ENCODE measurements around the gene TSPAN31.

DNA sequence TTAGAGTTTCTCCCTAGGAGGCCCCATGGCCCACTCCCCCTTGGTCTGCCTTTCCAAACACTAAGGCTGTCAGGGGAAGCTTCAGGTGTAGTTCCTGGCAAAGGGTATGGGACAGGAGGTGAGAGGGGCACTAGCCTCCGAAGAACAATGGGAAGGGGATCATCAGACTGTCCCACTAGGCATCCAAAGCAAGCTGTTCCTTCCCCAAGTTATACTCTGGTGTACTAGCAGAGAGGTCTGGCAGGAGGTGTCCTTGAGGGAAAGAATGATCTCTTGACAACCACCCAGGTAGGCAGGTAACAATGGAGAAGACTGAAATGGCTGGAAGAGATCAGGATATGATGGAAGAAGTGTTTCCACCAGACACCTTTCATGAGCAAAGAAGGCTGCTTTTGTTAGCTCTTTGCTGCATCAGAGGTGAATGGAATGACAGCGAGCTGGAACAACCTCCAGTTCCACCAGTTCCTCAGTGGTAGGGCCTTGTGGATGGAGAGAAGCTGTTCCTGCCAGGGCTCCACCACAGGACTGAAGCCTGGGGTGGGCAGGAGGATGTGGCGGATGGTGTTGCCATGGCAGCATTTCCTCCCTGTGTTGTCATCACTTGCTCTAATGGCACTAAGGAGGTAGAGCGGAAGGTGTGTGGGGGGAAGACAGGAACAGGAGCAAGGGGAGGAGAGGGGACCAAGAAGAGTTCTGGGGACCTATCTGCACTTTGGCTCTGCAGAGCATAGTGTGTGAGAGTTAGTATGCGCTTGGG, 4.0 kb upstream of the TSPAN31 start:
- TF ChIP-seq, protein P1, sequence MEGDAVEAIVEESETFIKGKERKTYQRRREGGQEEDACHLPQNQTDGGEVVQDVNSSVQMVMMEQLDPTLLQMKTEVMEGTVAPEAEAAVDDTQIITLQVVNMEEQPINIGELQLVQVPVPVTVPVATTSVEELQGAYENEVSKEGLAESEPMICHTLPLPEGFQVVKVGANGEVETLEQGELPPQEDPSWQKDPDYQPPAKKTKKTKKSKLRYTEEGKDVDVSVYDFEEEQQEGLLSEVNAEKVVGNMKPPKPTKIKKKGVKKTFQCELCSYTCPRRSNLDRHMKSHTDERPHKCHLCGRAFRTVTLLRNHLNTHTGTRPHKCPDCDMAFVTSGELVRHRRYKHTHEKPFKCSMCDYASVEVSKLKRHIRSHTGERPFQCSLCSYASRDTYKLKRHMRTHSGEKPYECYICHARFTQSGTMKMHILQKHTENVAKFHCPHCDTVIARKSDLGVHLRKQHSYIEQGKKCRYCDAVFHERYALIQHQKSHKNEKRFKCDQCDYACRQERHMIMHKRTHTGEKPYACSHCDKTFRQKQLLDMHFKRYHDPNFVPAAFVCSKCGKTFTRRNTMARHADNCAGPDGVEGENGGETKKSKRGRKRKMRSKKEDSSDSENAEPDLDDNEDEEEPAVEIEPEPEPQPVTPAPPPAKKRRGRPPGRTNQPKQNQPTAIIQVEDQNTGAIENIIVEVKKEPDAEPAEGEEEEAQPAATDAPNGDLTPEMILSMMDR (IDR thresholded peaks at IDR 0.05), result no peak
- TF ChIP-seq EP300 (IDR thresholded peaks at IDR 0.05) (no peak), POLR2AphosphoS5 (IDR thresholded peaks at IDR 0.05) (no peak)

Measured in suprapubic skin (tissue), 4 donors.